ENCODE data around the gene WDR7. TPM values are rescaled to one million over a fixed set of nuclear protein-coding genes. Genes with fewer than 3 reads are reported as not detected.

Gene WDR7
- total RNA-seq, 4 donors from 2014 or later, result 9.4 to 26.1 (median 19.2) TPM

- WGBS, 2 donors, result 74 to 88% methylated on average over 2 of the region's 2 CpGs
- Histone ChIP-seq H3K36me3 (peaks cover 0 to 4% (median 0%) of the 10 kb centered on the region in 3 donors), H3K9me3 (no peaks in the 10 kb centered on the region), H3K27ac (no peak overlapping the region), H3K4me1 (no peaks in the 10 kb centered on the region), H3K27me3 (no peaks in the 10 kb centered on the region), H3K4me3 (no peak overlapping the region)
- intact Hi-C loops (cut with DNase I), result no loop called here
- TF ChIP-seq CTCF (IDR thresholded peaks at IDR 0.05), result no peak
- TF ChIP-seq POLR2A (IDR thresholded peaks at IDR 0.05), result no peak
- DNase-seq, result no peak
Measured at GRCh38 chr18:56977771-56978170, 326.6 kb downstream of the WDR7 start.

GRCh38 chr18:56980151-56980550 lies 329.0 kb downstream of the WDR7 start:
- TF ChIP-seq CTCF (IDR thresholded peaks at IDR 0.05), result no peak
- no peak for TF ChIP-seq POLR2A (IDR thresholded peaks at IDR 0.05)
- Histone ChIP-seq H3K36me3 (no peaks in the 10 kb centered on the region), H3K4me3 (no peak overlapping the region), H3K27me3 (no peaks in the 10 kb centered on the region), H3K4me1 (no peaks in the 10 kb centered on the region), H3K9me3 (no peaks in the 10 kb centered on the region), H3K27ac (no peak overlapping the region)
- intact Hi-C loops (cut with DNase I), result no loop called here
- WGBS, 2 donors, result 87 to 90% methylated on average over 3 of the region's 3 CpGs
- no peak for DNase-seq

GRCh38 chr18:56982766-56983165 lies 331.6 kb downstream of the WDR7 start:
- no peak overlapping the region for H3K4me3 ChIP-seq
- H3K27ac ChIP-seq, result no peak overlapping the region

GRCh38 chr18:56983275-56983992 lies 332.3 kb downstream of the WDR7 start:
- H3K9me3 ChIP-seq, result no peaks in the 10 kb centered on the region
- TF ChIP-seq CTCF (IDR thresholded peaks at IDR 0.05) (no peak), POLR2A (IDR thresholded peaks at IDR 0.05) (no peak)
- no peak overlapping the region for H3K4me3 ChIP-seq
- no peaks in the 10 kb centered on the region for H3K36me3 ChIP-seq
- H3K4me1 ChIP-seq, result no peaks in the 10 kb centered on the region
- 55 to 70% methylated on average over 1 of the region's 1 CpG for WGBS, 2 donors
- intact Hi-C loops (cut with DNase I), result no loop called here
- H3K27me3 ChIP-seq, result no peaks in the 10 kb centered on the region
- DNase-seq, result no peak
- H3K27ac ChIP-seq, result no peak overlapping the region

More at GRCh38 chr18:56982766-56983165, 331.6 kb downstream of the WDR7 start:
- H3K27me3 ChIP-seq, result no peaks in the 10 kb centered on the region
- no peaks in the 10 kb centered on the region for H3K36me3 ChIP-seq
- intact Hi-C loops (cut with DNase I), result no loop called here
- H3K4me1 ChIP-seq, result no peaks in the 10 kb centered on the region
- DNase-seq, result no peak
- no peaks in the 10 kb centered on the region for H3K9me3 ChIP-seq
- no peak for TF ChIP-seq CTCF (IDR thresholded peaks at IDR 0.05)
- TF ChIP-seq POLR2A (IDR thresholded peaks at IDR 0.05), result no peak

- H3K27ac ChIP-seq, result no peak overlapping the region
- WGBS, 2 donors, result 73 to 83% methylated on average over 4 to 5 of the region's 5 CpGs
Measured at GRCh38 chr18:56984731-56985130, 333.6 kb downstream of the WDR7 start.

More at GRCh38 chr18:56984731-56985130, 333.6 kb downstream of the WDR7 start:
- intact Hi-C loops (cut with DNase I), result no loop called here
- H3K36me3 ChIP-seq, result no peaks in the 10 kb centered on the region
- no peak overlapping the region for H3K4me3 ChIP-seq
- no peak for DNase-seq
- TF ChIP-seq POLR2A (IDR thresholded peaks at IDR 0.05) (no peak), CTCF (IDR thresholded peaks at IDR 0.05) (no peak)
- no peaks in the 10 kb centered on the region for H3K27me3 ChIP-seq
- H3K4me1 ChIP-seq, result no peaks in the 10 kb centered on the region
- H3K9me3 ChIP-seq, result no peaks in the 10 kb centered on the region

Data from esophagus squamous epithelium (tissue), 5 donors.